Thoracic aorta endothelial cell (primary cell): ENCODE results near the gene CELA3B. TPM values are rescaled to one million over a fixed set of nuclear protein-coding genes. Genes with fewer than 3 reads are reported as not detected.

Experiments used
- small RNA-seq: library from RNA; depleted of rRNA; stranded (forward); fragments of <200 nt; gene quantifications from one replicate; pipeline ENCODE3, GENCODE V24; 2012
- total RNA-seq: library from RNA; depleted of rRNA; stranded (reverse); fragments of >200 nt; gene quantifications from 2 replicates; pipeline ENCODE4 v1.2.3, GENCODE V29; 2012

The CELA3B gene, protein sequence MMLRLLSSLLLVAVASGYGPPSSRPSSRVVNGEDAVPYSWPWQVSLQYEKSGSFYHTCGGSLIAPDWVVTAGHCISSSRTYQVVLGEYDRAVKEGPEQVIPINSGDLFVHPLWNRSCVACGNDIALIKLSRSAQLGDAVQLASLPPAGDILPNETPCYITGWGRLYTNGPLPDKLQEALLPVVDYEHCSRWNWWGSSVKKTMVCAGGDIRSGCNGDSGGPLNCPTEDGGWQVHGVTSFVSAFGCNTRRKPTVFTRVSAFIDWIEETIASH
- 0.40 TPM in 1 of 2 replicates, not detected in the other for total RNA-seq

GRCh38 chr1:21976703-21977239, at the start of gene CELA3B:
Gene CELA3B (plus strand): TSS chr1:21977022. CDS start chr1:21977040, 18 bp downstream.

DNA sequence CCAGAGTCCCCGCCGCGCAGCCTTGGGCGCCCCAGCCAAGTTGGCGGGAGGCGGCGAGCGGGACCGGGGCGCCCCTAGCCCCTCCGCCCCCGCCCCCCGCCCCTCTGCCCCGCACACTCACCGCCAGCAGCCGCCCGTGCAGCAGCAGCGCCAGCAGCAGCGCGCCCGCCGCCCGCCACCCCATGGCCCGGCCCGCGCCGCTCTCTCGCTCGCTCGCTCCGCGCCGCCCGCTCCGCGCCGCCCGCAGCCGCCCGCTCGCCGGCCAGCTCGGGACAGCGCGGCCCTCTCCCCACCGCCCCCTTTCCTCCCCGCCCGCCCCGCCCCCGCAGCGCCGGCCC, 39.8 kb upstream of the CELA3B start, which contains the start of gene HSPG2:
HSPG2 (minus strand) TSS at position 277 of the 338 bp plus-strand sequence; CDS start at position 184, 93 bp downstream.

DNA sequence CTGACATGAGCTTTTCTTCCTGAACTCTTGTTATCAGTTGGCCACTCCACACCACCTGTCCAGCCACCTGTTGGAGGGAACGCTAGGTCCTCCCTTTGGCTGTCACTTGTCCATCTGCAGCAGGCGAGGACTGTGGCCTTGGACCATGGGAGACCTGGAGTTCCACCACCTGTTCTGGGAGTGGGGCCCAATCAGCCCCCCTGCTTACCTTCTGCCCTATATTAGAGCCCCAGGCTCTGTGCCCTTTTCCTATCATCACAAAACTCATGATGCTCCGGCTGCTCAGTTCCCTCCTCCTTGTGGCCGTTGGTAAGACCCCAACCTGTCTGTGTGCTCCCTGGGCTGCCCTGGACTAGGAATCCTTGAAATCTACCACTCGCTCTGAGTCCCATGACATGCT, 24.6 kb downstream of the CELA3B start, which contains the start of gene CELA3A:
CELA3A (plus strand) TSS at position 249 of the 400 bp plus-strand sequence; CDS start at position 267, 18 bp downstream.

Small RNAs within 50 kb of the gene (small RNA-seq; reads per million reads assigned to genes)
- gene RN7SL186P (not detected), gene RN7SL386P (not detected), gene RNU6-1022P (not detected), gene RNU6-776P (not detected)

Other genes starting within 250 kb of the CELA3B start
- 141 and 177 TPM in 2 replicates for gene USP48, start 193.9 kb upstream of the CELA3B start, total RNA-seq
- gene LDLRAD2, start 164.8 kb upstream of the CELA3B start, total RNA-seq = 0.07 TPM in 1 of 2 replicates, not detected in the other
- gene HSPG2, start 39.7 kb upstream of the CELA3B start, total RNA-seq = 1,789 and 2,347 TPM in 2 replicates
- not detected in 2 replicates for gene CELA3A, start 24.6 kb downstream of the CELA3B start, total RNA-seq
- 851 and 886 TPM in 2 replicates for gene CDC42, start 75.7 kb downstream of the CELA3B start, total RNA-seq
- gene WNT4, start 166.1 kb downstream of the CELA3B start, total RNA-seq = 0.27 and 0.29 TPM in 2 replicates